GM12878 (cell line): Measurements from ENCODE around the gene RAE1. TPM values are rescaled to one million over a fixed set of nuclear protein-coding genes. Genes with fewer than 3 reads are reported as not detected.

Source experiments
- ATAC-seq: fragments of 200-7000 bp; cut with Tn5 transposase; 3 replicates; pipeline ENCODE4 v1.9.1; 2020; ENCODE audit warnings: mild to moderate bottlenecking, moderate library complexity
- BruUV-seq: library from RNA; stranded (reverse); fragments of 400-500 nt; replicated peaks from 2 replicates; lab custom pipeline; 2021; lab: Mats Ljungman, UMichigan
- CTCF ChIA-PET: fragments of 300-600 bp; sonication (Branson Sonifier 250); formaldehyde crosslinking; extraction: SDS; loops from one replicate; lab custom pipeline; 2021; ENCODE audit warnings: inconsistent platforms; lab: Yijun Ruan, JAX
- POLR2A ChIA-PET: fragments of 350-600 bp; formaldehyde crosslinking; extraction: SDS; loops from one replicate; lab custom pipeline; 2021; ENCODE audit warnings: inconsistent platforms; lab: Charles Lee
- RAD21 ChIA-PET: fragments of 300-600 bp; sonication (Branson Sonifier 250); formaldehyde crosslinking; loops from one replicate; lab custom pipeline; 2023; ENCODE audit warnings: antibody characterized with exemption; ENCODE audit not compliant: unreplicated experiment; lab: Charles Lee
- SMC1A ChIA-PET: fragments of 300-600 bp; sonication (Branson Sonifier 250); formaldehyde crosslinking; loops from one replicate; lab custom pipeline; 2023; ENCODE audit not compliant: unreplicated experiment, uncharacterized antibody; lab: Charles Lee
- DNase-seq: peaks from one replicate; pipeline ENCODE4 v3.0.0-alpha.2; 2011; ENCODE audit warnings: low read depth, low spot score
- FAIRE-seq: peaks from 3 replicates; lab custom pipeline; 2011; peaks lifted over from hg19 to GRCh38; lab: Jason Lieb, UNC
- H2AFZ ChIP-seq: 2 replicates; pipeline ENCODE4 v1.6.0; 2011; ENCODE audit warnings: low read depth, low read length, control low read depth; ENCODE audit not compliant: control insufficient read depth
- H3K27ac ChIP-seq: 2 replicates; pipeline ENCODE4 v1.5.1; 2011; ENCODE audit warnings: control low read depth; ENCODE audit not compliant: control insufficient read depth, insufficient read depth
- H3K27me3 ChIP-seq, 2 experiments: replicated peaks in 1 of 2; 2 replicates each; pipeline versions ENCODE4 v1.6.0 to v1.6.1; 2011; ENCODE audit warnings: low read length in 1 of 2; ENCODE audit not compliant: control insufficient read depth in 2 of 2, insufficient read depth in 2 of 2
- H3K36me3 ChIP-seq, 2 experiments: 2 replicates each; pipeline ENCODE4 v1.5.1; 2011; ENCODE audit warnings: low read length in 1 of 2; ENCODE audit not compliant: control insufficient read depth in 2 of 2, insufficient read depth in 2 of 2
- H3K4me1 ChIP-seq: 2 replicates; pipeline ENCODE4 v1.6.1; 2011; ENCODE audit warnings: mild to moderate bottlenecking, low read length, moderate library complexity, mixed read lengths; ENCODE audit not compliant: control insufficient read depth, insufficient read depth
- H3K4me2 ChIP-seq: 2 replicates; pipeline ENCODE4 v1.6.0; 2011; ENCODE audit warnings: control low read depth; ENCODE audit not compliant: control insufficient read depth, insufficient read depth
- H3K4me3 ChIP-seq: fragments of 200-600 bp; sonication (generic); 2 replicates; pipeline ENCODE4 v1.5.1; 2016
- H3K79me2 ChIP-seq: 2 replicates; pipeline ENCODE4 v1.6.0; 2011; ENCODE audit warnings: low read length; ENCODE audit not compliant: control insufficient read depth, insufficient read depth
- H3K9ac ChIP-seq: 2 replicates; pipeline ENCODE4 v1.8.0; 2011; ENCODE audit warnings: low read length, control low read depth, mixed read lengths; ENCODE audit not compliant: control insufficient read depth, insufficient read depth
- H3K9me3 ChIP-seq: replicated peaks from 3 replicates; pipeline ENCODE4 v1.5.1; 2011; ENCODE audit warnings: mild to moderate bottlenecking, low read length; ENCODE audit not compliant: control insufficient read depth, insufficient read depth
- H4K20me1 ChIP-seq: 2 replicates; pipeline ENCODE4 v1.6.0; 2011; ENCODE audit not compliant: control insufficient read depth, insufficient read depth
- ETV6 ChIP-seq, 2 experiments: fragments of 450-650 bp in 1 of 2; IDR thresholded peaks in 1 of 2; conservative IDR thresholded peaks in 1 of 2; 2 replicates each; pipeline ENCODE4 v1.6.1; 2014; ENCODE audit warnings: antibody characterized with exemption in 1 of 2, borderline replicate concordance in 1 of 2, low read depth in 1 of 2, mild to moderate bottlenecking in 1 of 2, moderate library complexity in 1 of 2
- IKZF1 ChIP-seq: fragments of 450-650 bp; conservative IDR thresholded peaks from 2 replicates; pipeline ENCODE4 v1.6.1; 2017; ENCODE audit warnings: antibody characterized with exemption, mild to moderate bottlenecking
- MYB ChIP-seq: fragments of 150-350 bp; IDR thresholded peaks from 2 replicates; pipeline ENCODE4 v1.6.1; 2014; ENCODE audit warnings: mild to moderate bottlenecking, low read depth, low read length, borderline replicate concordance
- RBBP5 ChIP-seq: fragments of 200-600 bp; sonication (generic); conservative IDR thresholded peaks from 2 replicates; pipeline ENCODE4 v1.6.1; 2016
- SPI1 ChIP-seq: IDR thresholded peaks from 2 replicates; pipeline ENCODE4 v1.6.1; 2011; ENCODE audit warnings: low read depth, mild to moderate bottlenecking, low read length, moderate library complexity, borderline replicate concordance; ENCODE audit not compliant: insufficient read depth
- TCF7 ChIP-seq: IDR thresholded peaks from 2 replicates; pipeline ENCODE4 v1.6.1; 2014; ENCODE audit warnings: antibody characterized with exemption, borderline replicate concordance
- WGBS: methylation state at CpG from one replicate; pipeline ENCODE4 v1.1.6; 2016; ENCODE audit warnings: low lambda C conversion rate; ENCODE audit not compliant: insufficient replicate concordance, insufficient coverage; ENCODE audit errors: missing lambda C conversion rate; 5-methylcytosine and 5-hydroxymethylcytosine counted together
- in situ Hi-C: fragments of 300-500 bp; cut with MboI; formaldehyde crosslinking; loops from 9 replicates; pipeline ENCODE4 v1.14.3; 2018; ENCODE audit warnings: mixed read lengths
- intact Hi-C: fragments of 100-400 bp; cut with micrococcal nuclease; formaldehyde crosslinking; loops from one replicate; pipeline ENCODE4 v1.14.2; 2022; ENCODE audit not compliant: unreplicated experiment
- polyA plus RNA-seq, 11 experiments: library from polyadenylated mRNA; depleted of rRNA in 4 of 11; unstranded in 6 of 11; stranded (reverse) in 5 of 11; fragments of >200 nt; fragmentation: Nextera tagmentation in 4 of 11; fragmentation: Illumina TruSeq in 1 of 11; extraction: Ambion mirVana in 4 of 11; extraction: Trizol in 1 of 11; gene quantifications; 1 replicate in 1 of 11; 2 replicates in 10 of 11; pipeline versions ENCODE4 v1.2.1 to v1.2.3, GENCODE V29; 2011 to 2016; ENCODE audit warnings: inconsistent platforms in 2 of 11, missing spikeins in 2 of 11, low read depth in 1 of 11
- total RNA-seq, 4 experiments: library from RNA; depleted of rRNA in 3 of 4; stranded (reverse); fragments of >200 nt in 3 of 4; fragmentation: Illumina TruSeq in 1 of 4; extraction: Trizol in 1 of 4; gene quantifications; 2 replicates each; pipeline versions ENCODE4 v1.2.1 to v1.2.3, GENCODE V29; 2013 to 2021

The RAE1 gene
- total and polyA plus RNA-seq, 10 of the 15 experiments (the other 5 are each of a cell fraction or from before 2014, with no cell fraction given), result 28.7 to 107 (median 49.3) TPM

DNA sequence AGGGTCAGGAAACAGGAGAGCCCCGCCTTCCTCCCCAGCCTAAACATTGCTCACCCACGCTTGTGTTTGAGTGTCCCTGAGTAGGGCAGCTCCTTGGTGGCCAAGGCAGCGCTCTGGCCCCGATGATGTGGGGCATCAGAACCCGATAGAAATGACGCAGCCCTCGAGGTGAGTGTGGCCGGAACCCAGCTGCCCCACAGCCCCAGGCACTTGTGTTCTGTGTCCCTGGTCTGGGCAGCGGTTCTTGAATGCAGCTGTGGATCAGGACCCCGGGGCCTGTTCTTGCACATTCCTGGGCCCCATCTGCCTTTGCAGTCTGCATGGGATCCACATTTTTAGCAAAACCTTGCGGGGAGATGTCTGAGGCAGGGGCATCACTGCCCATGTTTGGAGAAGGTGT lies 53.0 kb downstream of the RAE1 start:
- POLR2A ChIA-PET, result interaction anchor here (0.6 to 0.8 kb wide), 2 partner anchors 20 to 284 kb away, joined by 3 read pairs; no protein-coding TSS in a partner anchor
- in situ Hi-C loops (loop anchor here (5.0 kb wide), 1 partner anchor 78 kb away; no protein-coding TSS in a partner anchor), intact Hi-C loops (no loop called here)
- H3K4me1 ChIP-seq, result peaks cover 26% of the 10 kb centered on the region
- H2AFZ ChIP-seq, result no peak overlapping the region
- FAIRE-seq, result no peak
- H3K9me3 ChIP-seq, result no peaks in the 10 kb centered on the region
- BruUV-seq, result no TSS peak
- H3K4me3 ChIP-seq, result no peak overlapping the region
- 98% methylated on average over 11 of the region's 11 CpGs for WGBS
- DNase-seq, result no peak
- CTCF ChIA-PET, result interaction anchor here (0.8 to 1.7 kb wide), 3 partner anchors 9 to 309 kb away, joined by 3 to 6 read pairs (median 5); no protein-coding TSS in a partner anchor
- peaks cover 35 to 58% of the 10 kb centered on the region in 2 experiments for H3K36me3 ChIP-seq
- RAD21 ChIA-PET, result no interaction called here
- no peak for ATAC-seq
- no peak overlapping the region for H3K4me2 ChIP-seq
- SMC1A ChIA-PET, result interaction anchor here (1.5 kb wide), 1 partner anchor 29 kb away, joined by 4 read pairs; no protein-coding TSS in a partner anchor
- H3K27ac ChIP-seq, result no peak overlapping the region
- peaks cover 41% of the 10 kb centered on the region for H3K79me2 ChIP-seq
- no peaks in the 10 kb centered on the region for H3K27me3 ChIP-seq
- peaks cover 2% of the 10 kb centered on the region for H4K20me1 ChIP-seq
- TF ChIP-seq MYB, result no peak
- TF ChIP-seq RBBP5, result no peak
- no peak for TF ChIP-seq IKZF1
- TF ChIP-seq TCF7, result no peak
- TF ChIP-seq SPI1, result no peak
- TF ChIP-seq ETV6 (conservative IDR thresholded peaks at IDR 0.05 in 1 of 2, IDR thresholded peaks at IDR 0.05 in 1 of 2; ENCODE audit: borderline replicate concordance in 1 of 2, low read depth in 1 of 2), result no peak
- TF ChIP-seq, all 136 proteins: peak for 0
- H3K9ac ChIP-seq, result no peak overlapping the region
